Myocyte (in vitro differentiated cells): Measurements from ENCODE around the gene SH2D1A. TPM values are rescaled to one million over a fixed set of nuclear protein-coding genes. Genes with fewer than 3 reads are reported as not detected.
"Not testable (repeated sequence)": the region's sequence is repeated elsewhere in the genome, so short reads cannot be mapped to it uniquely, and the experiment has no call there.

Source experiments
- DNase-seq: peaks from one replicate; pipeline ENCODE4 v3.0.0-alpha.2; 2012; ENCODE audit warnings: low read depth
- polyA plus RNA-seq: library from polyadenylated mRNA; unstranded; fragments of >200 nt; gene quantifications from one replicate; pipeline ENCODE4 v1.2.1, GENCODE V29; 2012; ENCODE audit warnings: missing spikeins
- total RNA-seq: library from RNA; depleted of rRNA; stranded (reverse); fragments of >200 nt; gene quantifications from 2 replicates; pipeline ENCODE4 v1.2.3, GENCODE V29; 2014

The SH2D1A gene
- total RNA-seq = not detected in 2 replicates
- polyA plus RNA-seq = not detected

- DNase-seq = no peak
These were observed at the start of gene SH2D1A for GRCh38 chrX:124346117-124346876. TSS of gene SH2D1A (plus strand) at chrX:124346563. CDS start at chrX:124346643, 80 bp downstream.

GRCh38 chrX:124299323-124299722, 47.0 kb upstream of the SH2D1A start:
- DNase-seq = not testable (repeated sequence)

GRCh38 chrX:124300405-124300804, 46.0 kb upstream of the SH2D1A start:
- no peak for DNase-seq

GRCh38 chrX:124307253-124307907, 39.0 kb upstream of the SH2D1A start:
- no peak for DNase-seq

GRCh38 chrX:124325732-124326131, 20.6 kb upstream of the SH2D1A start:
- DNase-seq = no peak

GRCh38 chrX:124328765-124329164, 17.6 kb upstream of the SH2D1A start:
- DNase-seq = no peak

GRCh38 chrX:124332481-124333424, 13.6 kb upstream of the SH2D1A start, which contains the start of gene TEX13D:
TSS of gene TEX13D (plus strand) at chrX:124332660. CDS start at chrX:124332918, 258 bp downstream.
- no peak for DNase-seq

GRCh38 chrX:124333862-124334261, 12.5 kb upstream of the SH2D1A start:
- DNase-seq = no peak

GRCh38 chrX:124334555-124334954, 11.8 kb upstream of the SH2D1A start:
- DNase-seq = not testable (repeated sequence)

GRCh38 chrX:124335598-124335997, 10.8 kb upstream of the SH2D1A start:
- no peak for DNase-seq

- no peak for DNase-seq
These were observed 8.4 kb upstream of the SH2D1A start for GRCh38 chrX:124337916-124338315.

GRCh38 chrX:124338733-124339514, 7.4 kb upstream of the SH2D1A start:
- DNase-seq = no peak

GRCh38 chrX:124341396-124342132, 4.8 kb upstream of the SH2D1A start:
- no peak for DNase-seq

- no peak for DNase-seq
These were observed 4.0 kb upstream of the SH2D1A start for GRCh38 chrX:124342174-124342867.

GRCh38 chrX:124343016-124343415, 3.3 kb upstream of the SH2D1A start:
- DNase-seq = no peak

- DNase-seq = no peak
These were observed 2.1 kb upstream of the SH2D1A start for GRCh38 chrX:124344246-124344645.

GRCh38 chrX:124346877-124347241, 496 bp downstream of the SH2D1A start:
- no peak for DNase-seq

- DNase-seq = no peak
These were observed 879 bp downstream of the SH2D1A start for GRCh38 chrX:124347242-124347641.

- DNase-seq = no peak
These were observed 1.8 kb downstream of the SH2D1A start for GRCh38 chrX:124348182-124348581.
